HTR-8/SVneo (cell line): ENCODE measurements around the gene PTPRG.

Source experiments
- DNase-seq: peaks from one replicate; pipeline ENCODE4 v3.0.0; 2011; ENCODE audit warnings: low spot score, mixed read lengths; ENCODE audit not compliant: insufficient read length
- FAIRE-seq: peaks from 2 replicates; lab custom pipeline; 2011; peaks lifted over from hg19 to GRCh38; lab: Jason Lieb, UNC

The PTPRG gene

GRCh38 chr3:61613666-61614065, 52.3 kb downstream of the PTPRG start:
- no peak for FAIRE-seq
- no peak for DNase-seq

GRCh38 chr3:61615643-61616042, 54.3 kb downstream of the PTPRG start:
- FAIRE-seq (no peak), DNase-seq (no peak)

GRCh38 chr3:61616586-61616985, 55.2 kb downstream of the PTPRG start:
- DNase-seq = no peak
- FAIRE-seq = no peak

- FAIRE-seq (no peak), DNase-seq (no peak)
These were observed 55.7 kb downstream of the PTPRG start for GRCh38 chr3:61617041-61617440.

GRCh38 chr3:61617651-61618050, 56.3 kb downstream of the PTPRG start:
- DNase-seq (no peak), FAIRE-seq (no peak)

GRCh38 chr3:61618231-61618630, 56.9 kb downstream of the PTPRG start:
- FAIRE-seq (no peak), DNase-seq (no peak)

GRCh38 chr3:61618871-61619270, 57.5 kb downstream of the PTPRG start:
- FAIRE-seq = no peak

GRCh38 chr3:61620073-61620472, 58.7 kb downstream of the PTPRG start:
- no peak for FAIRE-seq
- no peak for DNase-seq

More at GRCh38 chr3:61618871-61619270, 57.5 kb downstream of the PTPRG start:
- no peak for DNase-seq

- FAIRE-seq = no peak
- no peak for DNase-seq
These were observed 62.9 kb downstream of the PTPRG start for GRCh38 chr3:61624300-61624699.

- FAIRE-seq (no peak), DNase-seq (no peak)
These were observed 64.1 kb downstream of the PTPRG start for GRCh38 chr3:61625429-61625828.

GRCh38 chr3:61626484-61626883, 65.1 kb downstream of the PTPRG start:
- DNase-seq = no peak
- peak; percentile 44 for FAIRE-seq

GRCh38 chr3:61627768-61628185, 66.4 kb downstream of the PTPRG start:
- FAIRE-seq (peak; percentile 69), DNase-seq (peak; percentile 60)

GRCh38 chr3:61628636-61629035, 67.3 kb downstream of the PTPRG start:
- no peak for FAIRE-seq

GRCh38 chr3:61629442-61629841, 68.1 kb downstream of the PTPRG start:
- FAIRE-seq = no peak
- no peak for DNase-seq

More at GRCh38 chr3:61628636-61629035, 67.3 kb downstream of the PTPRG start:
- no peak for DNase-seq

- FAIRE-seq = no peak
- no peak for DNase-seq
These were observed 69.9 kb downstream of the PTPRG start for GRCh38 chr3:61631108-61631769.

- DNase-seq (no peak), FAIRE-seq (no peak)
These were observed 71.3 kb downstream of the PTPRG start for GRCh38 chr3:61632568-61633175.

- FAIRE-seq (peak; percentile 28), DNase-seq (peak; percentile 24)
These were observed 73.3 kb downstream of the PTPRG start for GRCh38 chr3:61634678-61635077.

- peak; percentile 11 for DNase-seq
- no peak for FAIRE-seq
These were observed 76.0 kb downstream of the PTPRG start for GRCh38 chr3:61637088-61638051.

- DNase-seq = no peak
- FAIRE-seq = no peak
These were observed 77.4 kb downstream of the PTPRG start for GRCh38 chr3:61638741-61639140.

GRCh38 chr3:61639991-61640390, 78.6 kb downstream of the PTPRG start:
- no peak for DNase-seq
- no peak for FAIRE-seq

GRCh38 chr3:61645148-61645547, 83.8 kb downstream of the PTPRG start:
- DNase-seq (no peak), FAIRE-seq (no peak)
